ENCODE results near the gene HIPK2. TPM values are rescaled to one million over a fixed set of nuclear protein-coding genes. Genes with fewer than 3 reads are reported as not detected.

The HIPK2 gene
- total RNA-seq, 6 experiments from 2014 or later: 48.5 to 68.0 (median 59.6) TPM

- H3K4me1 ChIP-seq: peaks cover 0 to 8% (median 0%) of the 10 kb centered on the region in 4 donors
- DNase-seq: peak in 1 of 3 donors; percentile 41
- intact Hi-C loops (cut with DNase I): loop anchor here (10.0 kb wide), 2 partner anchors 155 to 365 kb away; no protein-coding TSS in a partner anchor
- H3K27me3 ChIP-seq: no peaks in the 10 kb centered on the region
- WGBS (ENCODE audit: insufficient coverage, low coverage, low lambda C conversion rate, missing lambda C conversion rate): 44% methylated on average over 3 of the region's 4 CpGs
- no peak for TF ChIP-seq POLR2A (IDR thresholded peaks at IDR 0.05)
- peak in 2 of 4 donors; percentile 7 to 23 for TF ChIP-seq CTCF (IDR thresholded peaks at IDR 0.05)
- peak; percentile 44 to 80 (median 52) for ATAC-seq
- peaks cover 6 to 67% (median 29%) of the 10 kb centered on the region in 4 donors for H3K36me3 ChIP-seq
- H3K9me3 ChIP-seq: no peaks in the 10 kb centered on the region
- H3K4me3 ChIP-seq: no peak overlapping the region
- no peak overlapping the region for H3K27ac ChIP-seq
These were observed 148.3 kb downstream of the HIPK2 start for GRCh38 chr7:139629392-139630082.

- no peaks in the 10 kb centered on the region for H3K9me3 ChIP-seq
- H3K36me3 ChIP-seq: peaks cover 6 to 73% (median 31%) of the 10 kb centered on the region in 4 donors
- H3K27ac ChIP-seq: no peak overlapping the region
- TF ChIP-seq CTCF (IDR thresholded peaks at IDR 0.05) (no peak), POLR2A (IDR thresholded peaks at IDR 0.05) (no peak)
- WGBS (ENCODE audit: insufficient coverage, low coverage, low lambda C conversion rate, missing lambda C conversion rate): 90% methylated on average over 2 of the region's 4 CpGs
- H3K27me3 ChIP-seq: no peaks in the 10 kb centered on the region
- intact Hi-C loops (cut with DNase I): loop anchor here in 1 of 2 donors (10.0 kb wide), 1 partner anchor 367 kb away; no protein-coding TSS in a partner anchor
- DNase-seq (peak in 1 of 3 donors; percentile 5), ATAC-seq (no peak)
- H3K4me3 ChIP-seq: no peak overlapping the region
- H3K4me1 ChIP-seq: peaks cover 0 to 8% (median 0%) of the 10 kb centered on the region in 4 donors
These were observed 150.0 kb downstream of the HIPK2 start for GRCh38 chr7:139627831-139628230.

- no peak for ATAC-seq
- TF ChIP-seq POLR2A (IDR thresholded peaks at IDR 0.05) (no peak), CTCF (IDR thresholded peaks at IDR 0.05) (no peak)
- intact Hi-C loops (cut with DNase I): loop anchor here in 1 of 2 donors (10.0 kb wide), 1 partner anchor 368 kb away; no protein-coding TSS in a partner anchor
- Histone ChIP-seq H3K4me3 (no peak overlapping the region), H3K36me3 (peaks cover 6 to 81% (median 33%) of the 10 kb centered on the region in 4 donors), H3K4me1 (peaks cover 0 to 8% (median 0%) of the 10 kb centered on the region in 4 donors), H3K27me3 (no peaks in the 10 kb centered on the region), H3K27ac (no peak overlapping the region), H3K9me3 (no peaks in the 10 kb centered on the region)
- peak in 1 of 3 donors; percentile 26 for DNase-seq
- WGBS (ENCODE audit: insufficient coverage, low coverage, low lambda C conversion rate, missing lambda C conversion rate): 64% methylated on average over 1 of the region's 1 CpG
These were observed 151.0 kb downstream of the HIPK2 start for GRCh38 chr7:139626817-139627216.

GRCh38 chr7:139623518-139623917, 154.3 kb downstream of the HIPK2 start:
- intact Hi-C loops (cut with DNase I): loop anchor here in 1 of 2 donors (10.0 kb wide), 1 partner anchor 371 kb away; no protein-coding TSS in a partner anchor
- Histone ChIP-seq H3K4me3 (no peak overlapping the region), H3K27me3 (no peaks in the 10 kb centered on the region), H3K9me3 (no peaks in the 10 kb centered on the region), H3K4me1 (no peaks in the 10 kb centered on the region), H3K36me3 (peaks cover 2 to 78% (median 24%) of the 10 kb centered on the region in 4 donors), H3K27ac (no peak overlapping the region)
- WGBS (ENCODE audit: insufficient coverage, low coverage, low lambda C conversion rate, missing lambda C conversion rate): 100% methylated on average over 1 of the region's 4 CpGs
- ATAC-seq (peak; percentile 11 to 29 (median 17)), DNase-seq (no peak)
- TF ChIP-seq POLR2A (IDR thresholded peaks at IDR 0.05) (no peak), CTCF (IDR thresholded peaks at IDR 0.05) (no peak)
